IMR-90 (cell line): ENCODE measurements around the gene JMJD1C. TPM values are rescaled to one million over a fixed set of nuclear protein-coding genes. Genes with fewer than 3 reads are reported as not detected.

Source experiments
- ATAC-seq: fragments of 200-7000 bp; cut with Tn5 transposase; 2 replicates; pipeline ENCODE4 v1.9.1; 2020; ENCODE audit warnings: low read depth, mild to moderate bottlenecking, moderate library complexity
- BruUV-seq: library from RNA; stranded (reverse); fragments of 400-500 nt; replicated peaks from 2 replicates; lab custom pipeline; 2021; lab: Mats Ljungman, UMichigan
- CTCF ChIA-PET: fragments of 300-600 bp; formaldehyde crosslinking; extraction: SDS; loops from one replicate; lab custom pipeline; 2021; ENCODE audit warnings: antibody characterized with exemption; lab: Yijun Ruan, JAX
- POLR2A ChIA-PET: fragments of 300-600 bp; sonication (Branson Sonifier 250); formaldehyde crosslinking; loops from one replicate; lab custom pipeline; 2022; ENCODE audit warnings: antibody characterized with exemption; ENCODE audit not compliant: unreplicated experiment; lab: Charles Lee
- DNase-seq: peaks from one replicate; pipeline ENCODE4 v3.0.0; 2013
- H2AFZ ChIP-seq: replicated peaks from 2 replicates; pipeline ENCODE3; 2013; ENCODE audit warnings: low read length, mild to moderate bottlenecking; ENCODE audit not compliant: poor library complexity
- H2AK5ac ChIP-seq: 2 replicates; pipeline ENCODE4 v1.6.1; 2013; ENCODE audit warnings: low read depth, low read length, inconsistent platforms
- H2AK9ac ChIP-seq: replicated peaks from 2 replicates; pipeline ENCODE3; 2013; ENCODE audit warnings: mild to moderate bottlenecking, low read depth, low read length, moderate library complexity; ENCODE audit not compliant: poor library complexity
- H2BK120ac ChIP-seq: 2 replicates; pipeline ENCODE4 v1.6.1; 2013; ENCODE audit warnings: low read depth, low read length, inconsistent platforms
- H2BK15ac ChIP-seq: 3 replicates; pipeline ENCODE4 v1.6.1; 2013; ENCODE audit warnings: low read depth, low read length, inconsistent platforms
- H2BK20ac ChIP-seq: 2 replicates; pipeline ENCODE4 v1.6.1; 2013; ENCODE audit warnings: low read depth, mild to moderate bottlenecking, inconsistent platforms, low read length, moderate library complexity
- H2BK5ac ChIP-seq: 2 replicates; pipeline ENCODE4 v1.6.1; 2013; ENCODE audit warnings: mild to moderate bottlenecking, low read depth, low read length, inconsistent platforms; ENCODE audit not compliant: poor library complexity, severe bottlenecking
- H3K14ac ChIP-seq: replicated peaks from 2 replicates; pipeline ENCODE4 v1.6.1; 2013; ENCODE audit warnings: low read depth, low read length, inconsistent platforms
- H3K18ac ChIP-seq: 2 replicates; pipeline ENCODE4 v1.6.1; 2013; ENCODE audit warnings: low read depth, low read length, control low read depth
- H3K23ac ChIP-seq: 2 replicates; pipeline ENCODE4 v1.6.1; 2013; ENCODE audit warnings: low read depth, low read length, inconsistent platforms
- H3K27ac ChIP-seq: 2 replicates; pipeline ENCODE4 v1.5.1; 2013; ENCODE audit warnings: mild to moderate bottlenecking, control low read depth, low read length; ENCODE audit not compliant: insufficient read depth
- H3K27me3 ChIP-seq: 2 replicates; pipeline ENCODE4 v1.6.1; 2013; ENCODE audit warnings: low read length; ENCODE audit not compliant: control insufficient read depth, insufficient read depth
- H3K36me3 ChIP-seq: 2 replicates; pipeline ENCODE4 v1.6.1; 2013; ENCODE audit warnings: low read length, mixed read lengths; ENCODE audit not compliant: control insufficient read depth, insufficient read depth
- H3K4ac ChIP-seq: 2 replicates; pipeline ENCODE4 v1.6.1; 2013; ENCODE audit warnings: low read depth, low read length, inconsistent platforms
- H3K4me1 ChIP-seq: 2 replicates; pipeline ENCODE4 v1.6.1; 2013; ENCODE audit warnings: low read length, mixed read lengths; ENCODE audit not compliant: control insufficient read depth, insufficient read depth
- H3K4me2 ChIP-seq: 2 replicates; pipeline ENCODE4 v1.6.1; 2013; ENCODE audit warnings: low read depth, mild to moderate bottlenecking, control low read depth, low read length, moderate library complexity
- H3K4me3 ChIP-seq: 2 replicates; pipeline ENCODE4 v1.5.1; 2013; ENCODE audit warnings: low read depth, mild to moderate bottlenecking, control low read depth, low read length, moderate library complexity; ENCODE audit not compliant: insufficient read depth
- H3K56ac ChIP-seq: 2 replicates; pipeline ENCODE4 v1.6.1; 2013; ENCODE audit warnings: low read length, inconsistent platforms; ENCODE audit not compliant: insufficient read depth; ENCODE audit errors: extremely low read depth
- H3K79me1 ChIP-seq, 2 experiments: 2 replicates each; pipeline ENCODE4 v1.6.1; 2013; ENCODE audit warnings: low read length in 2 of 2, inconsistent platforms in 1 of 2, low read depth in 1 of 2
- H3K9ac ChIP-seq: 2 replicates; pipeline ENCODE4 v1.6.1; 2013; ENCODE audit warnings: low read depth, low read length, control low read depth
- H3K9me1 ChIP-seq: 2 replicates; pipeline ENCODE4 v1.6.1; 2013; ENCODE audit warnings: low read length, inconsistent platforms; ENCODE audit not compliant: insufficient read depth
- H3K9me3 ChIP-seq: 2 replicates; pipeline ENCODE4 v1.6.1; 2013; ENCODE audit warnings: low read length; ENCODE audit not compliant: control insufficient read depth, insufficient read depth
- H4K20me1 ChIP-seq: 2 replicates; pipeline ENCODE4 v1.6.1; 2013; ENCODE audit warnings: low read length, inconsistent platforms; ENCODE audit not compliant: insufficient read depth
- H4K5ac ChIP-seq: 2 replicates; pipeline ENCODE4 v1.6.1; 2013; ENCODE audit warnings: mild to moderate bottlenecking, low read depth, low read length, control low read depth
- H4K8ac ChIP-seq, 2 experiments: 2 replicates each; pipeline ENCODE4 v1.6.1; 2013; ENCODE audit warnings: low read depth in 2 of 2, low read length in 2 of 2, control low read depth in 1 of 2, inconsistent platforms in 1 of 2
- H4K91ac ChIP-seq: 2 replicates; pipeline ENCODE4 v1.6.1; 2013; ENCODE audit warnings: low read depth, low read length, inconsistent platforms; ENCODE audit not compliant: insufficient read depth
- BHLHE40 ChIP-seq: fragments of 150-350 bp; IDR thresholded peaks from 2 replicates; pipeline ENCODE4 v1.6.1; 2016; ENCODE audit warnings: mild to moderate bottlenecking, low read depth, low read length
- POLR2A ChIP-seq: IDR thresholded peaks from 2 replicates; pipeline ENCODE4 v1.6.1; 2012; ENCODE audit warnings: mild to moderate bottlenecking, low read depth, low read length
- WGBS, 2 experiments: methylation state at CpG; one replicate each; pipeline versions ENCODE4 v1.1.5 to v1.1.7; 2013; ENCODE audit warnings: missing lambda C conversion rate in 2 of 2; ENCODE audit not compliant: insufficient read length in 1 of 2; ENCODE audit errors: extremely low coverage in 2 of 2; 5-methylcytosine and 5-hydroxymethylcytosine counted together
- dilution Hi-C: fragments of 300-500 bp; cut with HindIII; formaldehyde crosslinking; loops from one replicate; pipeline ENCODE4 v1.14.3; 2018; ENCODE audit warnings: low sequenced_read_pairs; ENCODE audit not compliant: unreplicated experiment
- in situ Hi-C: fragments of 300-500 bp; cut with MboI; formaldehyde crosslinking; loops from 3 replicates; pipeline ENCODE4 v1.14.3; 2019; ENCODE audit warnings: low sequenced_read_pairs, inconsistent platforms, mixed read lengths
- intact Hi-C: fragments of 100-400 bp; cut with micrococcal nuclease; formaldehyde crosslinking; loops from 2 replicates; pipeline ENCODE4 v1.10.0; 2022
- polyA plus RNA-seq, 3 experiments: library from polyadenylated mRNA; depleted of rRNA; stranded (reverse); fragments of >200 nt; gene quantifications; 2 replicates each; pipeline ENCODE4 v1.2.3, GENCODE V29; 2012; ENCODE audit warnings: low replicate concordance in 1 of 3
- total RNA-seq: library from RNA; depleted of rRNA; stranded (reverse); fragments of >200 nt; gene quantifications from 2 replicates; pipeline ENCODE4 v1.2.3, GENCODE V29; 2012

JMJD1C gene
- total and polyA plus RNA-seq, 2 of the 4 experiments (the other 2 are of a cell fraction), result 15.6 to 96.8 TPM

GRCh38 chr10:63128443-63128842 lies 337.3 kb downstream of the JMJD1C start:
- H3K4ac ChIP-seq, result no peak overlapping the region
- no peak overlapping the region for H4K5ac ChIP-seq
- DNase-seq (peak; percentile 70), ATAC-seq (no peak)
- H2AK9ac ChIP-seq, result no peak overlapping the region
- no peak overlapping the region for H3K14ac ChIP-seq
- TF ChIP-seq BHLHE40 (no peak), POLR2A (no peak)
- no peak overlapping the region for H2BK15ac ChIP-seq
- H4K20me1 ChIP-seq, result no peaks in the 10 kb centered on the region
- dilution Hi-C loops, result no loop called here
- no peaks in the 10 kb centered on the region for H3K27me3 ChIP-seq
- no peak overlapping the region for H4K8ac ChIP-seq
- no peak overlapping the region for H3K18ac ChIP-seq
- POLR2A ChIA-PET, result no interaction called here
- H3K23ac ChIP-seq, result no peak overlapping the region
- no peaks in the 10 kb centered on the region for H3K79me1 ChIP-seq
- no CpG with 5 or more reads among the region's 4 CpGs for WGBS, 2 experiments
- intact Hi-C loops, result no loop called here
- H2AFZ ChIP-seq, result no peak overlapping the region
- CTCF ChIA-PET, result interaction anchor here (0.6 kb wide), 1 partner anchor 591 kb away, joined by 3 read pairs; no protein-coding TSS in a partner anchor
- in situ Hi-C loops, result loop anchor here (25.0 kb wide), 1 partner anchor 1041 kb away; no protein-coding TSS in a partner anchor
- H4K91ac ChIP-seq, result no peak overlapping the region
- H3K9me1 ChIP-seq, result no peaks in the 10 kb centered on the region
- H3K4me2 ChIP-seq, result no peak overlapping the region
- no peak overlapping the region for H2BK20ac ChIP-seq
- no peaks in the 10 kb centered on the region for H3K36me3 ChIP-seq
- no TSS peak for BruUV-seq
- no peak overlapping the region for H3K56ac ChIP-seq
- 0 out of 2 replicates have a peak, but pooled peaks cover 2% of the 10 kb centered on the region for H3K4me1 ChIP-seq
- H3K9ac ChIP-seq, result no peak overlapping the region
- H2AK5ac ChIP-seq, result no peak overlapping the region
- H3K9me3 ChIP-seq, result no peaks in the 10 kb centered on the region
- no peak overlapping the region for H3K4me3 ChIP-seq
- no peak overlapping the region for H2BK120ac ChIP-seq
- H3K27ac ChIP-seq, result no peak overlapping the region
- H2BK5ac ChIP-seq, result no peak overlapping the region
